ENCODE results near the gene LMTK2.
A peak's percentile ranks its signal among the peaks of the same experiment; 100 is the strongest.

The LMTK2 gene

DNA sequence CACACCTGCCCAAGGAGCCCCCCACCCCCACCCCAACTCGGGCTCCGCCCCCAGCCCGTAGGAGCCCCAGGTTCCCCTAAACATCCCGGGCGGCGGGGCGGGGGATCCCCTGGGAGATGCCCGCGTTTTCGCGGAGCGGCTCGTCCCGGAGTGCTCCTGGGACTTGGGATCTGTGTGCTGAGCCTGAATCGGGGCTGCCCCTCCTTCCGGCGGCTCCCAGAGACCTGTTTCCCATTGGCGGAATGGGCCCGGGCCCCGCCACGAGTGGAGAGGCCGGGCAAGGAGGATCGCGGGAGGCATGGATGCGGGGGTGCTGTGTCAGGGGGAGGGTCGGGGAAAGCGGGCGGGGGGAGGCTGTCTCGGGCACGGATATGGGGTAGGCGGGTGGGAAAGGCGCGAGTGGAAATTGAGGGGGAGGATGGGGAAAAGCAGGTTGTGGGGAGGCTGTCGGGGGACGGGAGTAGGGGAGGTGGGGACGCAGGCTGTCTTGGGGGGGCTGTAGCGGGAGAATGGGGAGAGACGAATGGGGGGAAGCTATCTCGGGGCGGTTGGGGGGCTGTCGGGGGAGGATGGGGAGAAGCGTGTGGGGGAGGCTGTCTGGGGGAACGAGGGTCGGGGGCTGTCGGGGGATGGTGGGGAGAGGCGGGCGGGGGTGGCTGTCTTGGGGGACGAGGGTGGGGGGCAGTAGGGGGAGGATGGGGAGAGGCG, 104.0 kb downstream of the LMTK2 start:
- Histone ChIP-seq H3K4me1 (ENCODE audit: insufficient read depth, low read length) (no peaks in the 10 kb centered on the region), H3K27ac (ENCODE audit: low read length) (no peak overlapping the region), H3K9me3 (ENCODE audit: insufficient read depth, low read depth, low read length) (no peaks in the 10 kb centered on the region), H3K27me3 (ENCODE audit: insufficient read depth, low read length) (no peaks in the 10 kb centered on the region), H3K36me3 (ENCODE audit: insufficient read depth, low read depth, low read length) (peaks cover 16% of the 10 kb centered on the region), H3K4me3 (ENCODE audit: low read length) (peak overlapping the region; percentile 56; the same call in 1 of the 2 replicates), H3K9ac (ENCODE audit: low read depth, low read length) (no peak overlapping the region)

- Histone ChIP-seq H3K4me3 (ENCODE audit: low read length) (peak within 1 kb of the TSS; percentile 56; the same call in 1 of the 2 replicates), H3K4me1 (ENCODE audit: insufficient read depth, low read length) (no peaks in the 10 kb centered on the region), H3K36me3 (ENCODE audit: insufficient read depth, low read depth, low read length) (peaks cover 10% of the 10 kb centered on the region), H3K27me3 (ENCODE audit: insufficient read depth, low read length) (no peaks in the 10 kb centered on the region), H3K9ac (ENCODE audit: low read depth, low read length) (no peak within 1 kb of the TSS), H3K27ac (ENCODE audit: low read length) (no peak within 1 kb of the TSS), H3K9me3 (ENCODE audit: insufficient read depth, low read depth, low read length) (no peaks in the 10 kb centered on the region)
Measured at GRCh38 chr7:98211221-98211675, 104.6 kb downstream of the LMTK2 start, which contains the start of gene BHLHA15. TSS of gene BHLHA15 (plus strand) at chr7:98211439. CDS start at chr7:98212310, 871 bp downstream.

- H3K4me3 ChIP-seq (ENCODE audit: low read length) = no peak overlapping the region
- H3K27ac ChIP-seq (ENCODE audit: low read length) = no peak overlapping the region
- no peak overlapping the region for H3K9ac ChIP-seq (ENCODE audit: low read depth, low read length)
Measured at GRCh38 chr7:98211676-98212531, 105.2 kb downstream of the LMTK2 start.

GRCh38 chr7:98212532-98213041, 105.9 kb downstream of the LMTK2 start:
- Histone ChIP-seq H3K4me1 (ENCODE audit: insufficient read depth, low read length) (no peaks in the 10 kb centered on the region), H3K27ac (ENCODE audit: low read length) (no peak overlapping the region), H3K27me3 (ENCODE audit: insufficient read depth, low read length) (no peaks in the 10 kb centered on the region), H3K36me3 (ENCODE audit: insufficient read depth, low read depth, low read length) (no peaks in the 10 kb centered on the region), H3K4me3 (ENCODE audit: low read length) (no peak overlapping the region), H3K9ac (ENCODE audit: low read depth, low read length) (no peak overlapping the region), H3K9me3 (ENCODE audit: insufficient read depth, low read depth, low read length) (no peaks in the 10 kb centered on the region)

More at GRCh38 chr7:98211676-98212531, 105.2 kb downstream of the LMTK2 start:
- no peaks in the 10 kb centered on the region for H3K27me3 ChIP-seq (ENCODE audit: insufficient read depth, low read length)
- H3K36me3 ChIP-seq (ENCODE audit: insufficient read depth, low read depth, low read length) = peaks cover 5% of the 10 kb centered on the region
- H3K4me1 ChIP-seq (ENCODE audit: insufficient read depth, low read length) = no peaks in the 10 kb centered on the region
- no peaks in the 10 kb centered on the region for H3K9me3 ChIP-seq (ENCODE audit: insufficient read depth, low read depth, low read length)

- Histone ChIP-seq H3K4me3 (ENCODE audit: low read length) (no peak overlapping the region), H3K27ac (ENCODE audit: low read length) (no peak overlapping the region), H3K4me1 (ENCODE audit: insufficient read depth, low read length) (no peaks in the 10 kb centered on the region), H3K27me3 (ENCODE audit: insufficient read depth, low read length) (no peaks in the 10 kb centered on the region), H3K36me3 (ENCODE audit: insufficient read depth, low read depth, low read length) (no peaks in the 10 kb centered on the region), H3K9me3 (ENCODE audit: insufficient read depth, low read depth, low read length) (no peaks in the 10 kb centered on the region), H3K9ac (ENCODE audit: low read depth, low read length) (no peak overlapping the region)
Measured at GRCh38 chr7:98213296-98213887, 106.7 kb downstream of the LMTK2 start.

DNA sequence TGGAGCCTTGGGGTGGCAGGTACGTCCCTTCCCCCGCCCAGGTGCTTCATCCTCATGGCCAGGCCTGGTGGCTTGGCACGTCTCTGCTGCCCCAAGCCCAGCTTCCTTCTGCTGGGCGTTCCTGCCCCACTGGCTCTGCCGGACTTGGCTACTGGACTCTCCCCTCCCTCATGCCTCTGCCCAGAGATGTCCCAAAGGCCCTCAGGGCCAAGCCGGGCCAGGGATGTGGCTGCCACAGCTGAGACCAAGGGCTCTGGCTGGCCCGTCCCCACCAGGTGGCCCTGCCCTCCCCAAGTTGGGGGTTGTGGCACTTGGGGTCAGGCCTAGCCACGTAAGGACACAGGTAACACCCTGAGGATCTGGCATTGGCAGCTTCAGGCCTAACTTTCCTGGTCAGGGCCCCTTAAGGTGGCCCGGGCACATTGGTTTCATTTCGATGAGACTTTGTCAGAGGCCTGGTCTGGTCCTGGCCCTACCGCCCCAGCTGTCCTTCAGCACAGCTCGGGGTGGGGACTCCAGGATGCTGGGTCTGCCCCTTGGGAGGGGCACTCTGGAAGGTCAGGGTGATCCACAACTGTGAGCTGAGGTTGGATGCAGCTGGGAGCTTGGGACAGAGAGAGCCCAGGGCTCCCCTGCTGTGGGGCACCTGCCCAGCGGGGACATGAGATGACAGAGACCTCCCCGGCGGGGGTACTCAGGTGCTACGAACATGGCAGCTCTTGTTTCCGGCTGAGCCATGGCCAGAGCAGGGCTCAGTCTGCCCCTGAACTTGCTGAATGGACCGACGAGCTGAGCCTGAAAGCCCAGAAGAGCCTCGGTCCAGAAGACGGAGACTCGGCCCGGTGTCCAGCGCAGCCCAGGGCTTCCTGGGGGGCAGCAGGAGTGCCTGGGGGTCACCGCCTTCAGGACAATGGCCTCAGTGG, 107.5 kb downstream of the LMTK2 start:
- H3K4me1 ChIP-seq (ENCODE audit: insufficient read depth, low read length) = no peaks in the 10 kb centered on the region
- no peak overlapping the region for H3K9ac ChIP-seq (ENCODE audit: low read depth, low read length)
- no peaks in the 10 kb centered on the region for H3K27me3 ChIP-seq (ENCODE audit: insufficient read depth, low read length)
- H3K9me3 ChIP-seq (ENCODE audit: insufficient read depth, low read depth, low read length) = no peaks in the 10 kb centered on the region
- H3K36me3 ChIP-seq (ENCODE audit: insufficient read depth, low read depth, low read length) = no peaks in the 10 kb centered on the region
- H3K4me3 ChIP-seq (ENCODE audit: low read length) = no peak overlapping the region
- no peak overlapping the region for H3K27ac ChIP-seq (ENCODE audit: low read length)

GRCh38 chr7:98214811-98215321, 108.2 kb downstream of the LMTK2 start:
- Histone ChIP-seq H3K9me3 (ENCODE audit: insufficient read depth, low read depth, low read length) (no peaks in the 10 kb centered on the region), H3K36me3 (ENCODE audit: insufficient read depth, low read depth, low read length) (no peaks in the 10 kb centered on the region), H3K9ac (ENCODE audit: low read depth, low read length) (no peak overlapping the region), H3K27me3 (ENCODE audit: insufficient read depth, low read length) (no peaks in the 10 kb centered on the region), H3K4me1 (ENCODE audit: insufficient read depth, low read length) (no peaks in the 10 kb centered on the region), H3K27ac (ENCODE audit: low read length) (no peak overlapping the region), H3K4me3 (ENCODE audit: low read length) (no peak overlapping the region)

GRCh38 chr7:98215561-98216495, 109.2 kb downstream of the LMTK2 start:
- Histone ChIP-seq H3K4me3 (ENCODE audit: low read length) (no peak overlapping the region), H3K36me3 (ENCODE audit: insufficient read depth, low read depth, low read length) (no peaks in the 10 kb centered on the region), H3K9ac (ENCODE audit: low read depth, low read length) (no peak overlapping the region), H3K27me3 (ENCODE audit: insufficient read depth, low read length) (no peaks in the 10 kb centered on the region), H3K27ac (ENCODE audit: low read length) (no peak overlapping the region), H3K4me1 (ENCODE audit: insufficient read depth, low read length) (no peaks in the 10 kb centered on the region), H3K9me3 (ENCODE audit: insufficient read depth, low read depth, low read length) (no peaks in the 10 kb centered on the region)

DNA sequence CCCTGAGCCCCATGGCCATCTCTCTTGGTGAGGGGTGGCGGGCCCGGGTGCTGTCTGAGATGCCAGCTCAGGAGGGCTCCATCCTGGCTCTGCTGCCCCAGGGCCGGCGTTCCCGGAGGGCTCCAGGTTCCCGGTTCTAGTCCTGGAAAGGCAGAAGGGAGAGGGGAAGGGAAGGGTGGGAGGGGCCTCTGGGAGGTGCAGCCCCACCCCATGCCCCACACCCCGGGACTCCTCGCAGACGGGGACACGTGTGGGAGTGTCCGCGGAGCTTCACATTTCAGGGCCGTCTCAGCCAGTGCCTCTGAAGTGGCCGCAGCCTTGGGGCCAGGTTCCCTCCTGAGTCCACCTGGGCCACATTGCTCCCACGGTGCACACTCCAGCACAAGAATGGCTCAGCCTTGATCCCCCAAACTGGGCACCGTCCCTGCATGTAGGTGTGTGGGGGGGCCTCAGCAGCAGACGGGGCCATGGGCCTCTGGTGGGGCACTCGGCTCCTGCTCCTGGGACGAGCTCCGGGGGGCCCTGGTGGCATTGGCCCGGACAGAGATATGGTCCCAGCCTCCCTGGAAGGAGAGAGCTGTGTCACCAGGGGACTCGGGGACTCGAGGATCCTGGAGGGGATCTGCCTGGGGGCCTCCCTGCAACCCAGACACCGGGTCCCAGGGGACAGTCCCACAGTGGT, 110.4 kb downstream of the LMTK2 start:
- no peak overlapping the region for H3K27ac ChIP-seq (ENCODE audit: low read length)
- no peaks in the 10 kb centered on the region for H3K27me3 ChIP-seq (ENCODE audit: insufficient read depth, low read length)
- H3K4me3 ChIP-seq (ENCODE audit: low read length) = no peak overlapping the region
- no peaks in the 10 kb centered on the region for H3K4me1 ChIP-seq (ENCODE audit: insufficient read depth, low read length)
- no peaks in the 10 kb centered on the region for H3K9me3 ChIP-seq (ENCODE audit: insufficient read depth, low read depth, low read length)
- H3K9ac ChIP-seq (ENCODE audit: low read depth, low read length) = no peak overlapping the region
- H3K36me3 ChIP-seq (ENCODE audit: insufficient read depth, low read depth, low read length) = no peaks in the 10 kb centered on the region
